NCI-H146 (cell line): Measurements from ENCODE around the gene NET1.
"Not testable (repeated sequence)": the region's sequence is repeated elsewhere in the genome, so short reads cannot be mapped to it uniquely, and the experiment has no call there.

Source experiments
- DNase-seq: peaks from one replicate; lab custom pipeline; 2025; lab: John Stamatoyannopoulos, UW

NET1 gene

GRCh38 chr10:5412277-5412941, at the start of gene NET1:
Gene NET1, plus strand, starts transcription at chr10:5412557. Its CDS starts 136 bp downstream, at chr10:5412693.
- peak; percentile 95 for DNase-seq

GRCh38 chr10:5362873-5363272, 49.5 kb upstream of the NET1 start:
- DNase-seq = no peak

GRCh38 chr10:5364374-5364773, 48.0 kb upstream of the NET1 start:
- DNase-seq = peak; percentile 45

GRCh38 chr10:5364890-5365338, 47.4 kb upstream of the NET1 start, which contains the start of gene UCN3:
Gene UCN3, plus strand, starts transcription at chr10:5364966. Its CDS starts 8,755 bp downstream, at chr10:5373721.
- peak; percentile 89 for DNase-seq

- DNase-seq = peak; percentile 21
Measured at GRCh38 chr10:5365928-5366327, 46.4 kb upstream of the NET1 start.

GRCh38 chr10:5369362-5370158, 42.8 kb upstream of the NET1 start:
- no peak for DNase-seq

- DNase-seq = no peak
Measured at GRCh38 chr10:5370493-5371352, 41.6 kb upstream of the NET1 start.

- DNase-seq = no peak
Measured at GRCh38 chr10:5373307-5373706, 39.0 kb upstream of the NET1 start.

- no peak for DNase-seq
Measured at GRCh38 chr10:5373891-5374611, 38.3 kb upstream of the NET1 start.

GRCh38 chr10:5376450-5376849, 35.9 kb upstream of the NET1 start:
- DNase-seq = peak; percentile 27

GRCh38 chr10:5379202-5379601, 33.2 kb upstream of the NET1 start:
- not testable (repeated sequence) for DNase-seq

GRCh38 chr10:5380395-5380794, 32.0 kb upstream of the NET1 start:
- not testable (repeated sequence) for DNase-seq

- no peak for DNase-seq
Measured at GRCh38 chr10:5381187-5381586, 31.2 kb upstream of the NET1 start.

GRCh38 chr10:5385224-5385623, 27.1 kb upstream of the NET1 start:
- DNase-seq = no peak

- DNase-seq = no peak
Measured at GRCh38 chr10:5387169-5387568, 25.2 kb upstream of the NET1 start.

- DNase-seq = no peak
Measured at GRCh38 chr10:5390607-5391205, 21.7 kb upstream of the NET1 start.

- DNase-seq = no peak
Measured at GRCh38 chr10:5391790-5392189, 20.6 kb upstream of the NET1 start.

GRCh38 chr10:5393529-5393928, 18.8 kb upstream of the NET1 start:
- no peak for DNase-seq

- no peak for DNase-seq
Measured at GRCh38 chr10:5395168-5395567, 17.2 kb upstream of the NET1 start.

GRCh38 chr10:5396556-5397300, 15.6 kb upstream of the NET1 start:
- no peak for DNase-seq
